ENCODE results near the gene ARPP21.

The ARPP21 gene

GRCh38 chr3:35663471-35663870 is 24.1 kb downstream of the ARPP21 start:
- TF ChIP-seq CTCF (conservative IDR thresholded peaks at IDR 0.05; ENCODE audit: low read depth, low read length): no peak
- no peak for DNase-seq (ENCODE audit: low read depth)
- H3K4me3 ChIP-seq (ENCODE audit: low read length): no peak overlapping the region

- no peak for TF ChIP-seq CTCF (conservative IDR thresholded peaks at IDR 0.05; ENCODE audit: low read depth, low read length)
- peak overlapping the region; percentile 4 for H3K4me3 ChIP-seq (ENCODE audit: low read length)
- peak; percentile 92 for DNase-seq (ENCODE audit: low read depth)
Observed at GRCh38 chr3:35664460-35664919, 25.2 kb downstream of the ARPP21 start.

- DNase-seq (ENCODE audit: low read depth): no peak
- H3K4me3 ChIP-seq (ENCODE audit: low read length): no peak overlapping the region
Observed at GRCh38 chr3:35665390-35666055, 26.2 kb downstream of the ARPP21 start.

GRCh38 chr3:35666888-35667287 is 27.6 kb downstream of the ARPP21 start:
- no peak for DNase-seq (ENCODE audit: low read depth)
- no peak overlapping the region for H3K4me3 ChIP-seq (ENCODE audit: low read length)
- TF ChIP-seq CTCF (conservative IDR thresholded peaks at IDR 0.05; ENCODE audit: low read depth, low read length): no peak

More at GRCh38 chr3:35665390-35666055, 26.2 kb downstream of the ARPP21 start:
- no peak for TF ChIP-seq CTCF (conservative IDR thresholded peaks at IDR 0.05; ENCODE audit: low read depth, low read length)

GRCh38 chr3:35670408-35670965 is 31.2 kb downstream of the ARPP21 start:
- H3K4me3 ChIP-seq (ENCODE audit: low read length): no peak overlapping the region
- TF ChIP-seq CTCF (conservative IDR thresholded peaks at IDR 0.05; ENCODE audit: low read depth, low read length): no peak
- DNase-seq (ENCODE audit: low read depth): no peak

GRCh38 chr3:35671483-35671882 is 32.2 kb downstream of the ARPP21 start:
- DNase-seq (ENCODE audit: low read depth): no peak
- no peak for TF ChIP-seq CTCF (conservative IDR thresholded peaks at IDR 0.05; ENCODE audit: low read depth, low read length)
- no peak overlapping the region for H3K4me3 ChIP-seq (ENCODE audit: low read length)

- no peak for DNase-seq (ENCODE audit: low read depth)
- no peak for TF ChIP-seq CTCF (conservative IDR thresholded peaks at IDR 0.05; ENCODE audit: low read depth, low read length)
Observed at GRCh38 chr3:35673017-35673416, 33.7 kb downstream of the ARPP21 start.

More at GRCh38 chr3:35673017-35673416, 33.7 kb downstream of the ARPP21 start:
- no peak overlapping the region for H3K4me3 ChIP-seq (ENCODE audit: low read length)

Data from retinal pigment epithelial cell (primary cell).